Activated T-cell treated with anti-CD3 and anti-CD28 coated beads, Interleukin-2, amount 50 U/mL, for 4 hours (primary cell): ENCODE data around the gene RABEP2. TPM values are rescaled to one million over a fixed set of nuclear protein-coding genes. Genes with fewer than 3 reads are reported as not detected.
A peak's percentile ranks its signal among the peaks of the same experiment; 100 is the strongest.
"Not testable (repeated sequence)": the region's sequence is repeated elsewhere in the genome, so short reads cannot be mapped to it uniquely, and the experiment has no call there.

Experiments
- ATAC-seq, 2 donors: fragments of 200-7000 bp; cut with Tn5 transposase; one replicate each; pipeline ENCODE4 v1.10.0; 2021
- DNase-seq: peaks from one replicate; pipeline ENCODE4 v3.0.0-alpha.2; 2020
- H3K27me3 Mint-ChIP-seq: one replicate; pipeline ENCODE4 v1.8.0; 2021; ENCODE audit warnings: low read depth, mixed read lengths
- H3K36me3 Mint-ChIP-seq: one replicate; pipeline ENCODE4 v1.8.0; 2022; ENCODE audit warnings: mixed read lengths; ENCODE audit not compliant: insufficient read depth
- H3K4me1 Mint-ChIP-seq: one replicate; pipeline ENCODE4 v1.8.0; 2021; ENCODE audit warnings: low read depth, mixed read lengths
- H3K4me3 Mint-ChIP-seq: one replicate; pipeline ENCODE4 v1.8.0; 2021; ENCODE audit warnings: mild to moderate bottlenecking, moderate library complexity, mixed read lengths
- H3K9me3 Mint-ChIP-seq: one replicate; pipeline ENCODE4 v1.8.0; 2021; ENCODE audit warnings: mixed read lengths
- total RNA-seq, 3 donors: library from RNA; stranded (reverse); gene quantifications; one replicate each; pipeline ENCODE4 v1.2.1, GENCODE V29; 2021

The RABEP2 gene
- total RNA-seq, 3 donors from 2014 or later = 21.9 to 27.1 (median 24.2) TPM

DNA sequence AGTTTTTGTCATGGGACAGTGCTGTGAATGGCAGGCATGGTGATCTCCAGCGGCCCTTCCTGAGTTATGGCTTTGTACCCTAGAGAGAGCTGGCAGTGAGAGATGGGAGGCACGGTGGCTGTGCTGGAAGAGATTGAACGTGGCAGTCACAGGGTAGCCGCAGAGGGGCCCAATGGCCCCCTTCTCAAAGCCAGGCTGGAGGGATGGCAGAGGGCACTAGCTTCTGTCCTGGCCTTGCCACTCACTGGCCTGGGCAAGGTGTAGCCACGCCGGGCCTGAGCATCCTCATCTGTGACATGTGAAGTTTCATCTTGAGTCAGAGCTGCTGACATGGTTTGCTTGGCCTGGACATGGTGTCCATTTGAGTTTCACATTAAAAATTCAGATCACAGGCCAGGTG is 50.6 kb downstream of the RABEP2 start:
- Mint-ChIP-seq H3K36me3 (peaks cover 6% of the 10 kb centered on the region), H3K4me3 (no peak overlapping the region), H3K27me3 (no peaks in the 10 kb centered on the region), H3K4me1 (peaks cover 5% of the 10 kb centered on the region), H3K9me3 (no peaks in the 10 kb centered on the region)
- DNase-seq (no peak), ATAC-seq (no peak)

DNA sequence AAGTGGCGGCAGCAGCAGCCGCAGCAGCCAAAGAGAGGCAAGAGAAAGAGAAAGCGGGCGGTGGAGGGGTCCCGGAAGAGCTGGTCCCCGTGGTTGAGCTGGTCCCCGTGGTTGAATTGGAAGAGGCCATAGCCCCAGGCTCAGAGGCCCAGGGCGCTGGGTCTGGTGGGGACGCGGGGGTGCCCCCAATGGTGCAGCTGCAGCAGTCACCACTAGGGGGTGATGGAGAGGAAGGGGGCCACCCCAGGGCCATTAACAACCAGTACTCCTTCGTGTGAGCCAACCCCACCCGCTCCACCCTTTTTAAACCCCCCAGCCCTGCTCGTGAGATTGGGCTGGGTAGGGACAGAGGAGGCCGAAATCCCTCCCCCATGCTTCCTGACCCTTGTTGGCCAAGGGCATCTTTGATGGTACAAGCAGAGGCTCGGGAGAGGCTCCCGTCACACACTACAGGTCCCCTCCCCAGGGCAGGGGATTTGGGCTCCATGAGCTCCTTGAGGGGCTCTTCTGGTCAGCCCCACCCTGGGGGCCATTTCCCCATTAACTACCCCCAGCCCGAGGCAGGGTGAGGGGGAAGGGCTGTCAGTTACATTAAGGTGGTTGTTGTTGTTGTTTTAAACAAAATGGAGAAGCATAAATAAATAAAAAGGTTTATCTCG is 51.4 kb downstream of the RABEP2 start:
- Mint-ChIP-seq H3K9me3 (no peaks in the 10 kb centered on the region), H3K36me3 (peaks cover 9% of the 10 kb centered on the region), H3K27me3 (no peaks in the 10 kb centered on the region), H3K4me3 (no peak overlapping the region), H3K4me1 (peaks cover under 1% of the 10 kb centered on the region)
- DNase-seq (peak; percentile 57), ATAC-seq (peak; percentile 80 to 85)

DNA sequence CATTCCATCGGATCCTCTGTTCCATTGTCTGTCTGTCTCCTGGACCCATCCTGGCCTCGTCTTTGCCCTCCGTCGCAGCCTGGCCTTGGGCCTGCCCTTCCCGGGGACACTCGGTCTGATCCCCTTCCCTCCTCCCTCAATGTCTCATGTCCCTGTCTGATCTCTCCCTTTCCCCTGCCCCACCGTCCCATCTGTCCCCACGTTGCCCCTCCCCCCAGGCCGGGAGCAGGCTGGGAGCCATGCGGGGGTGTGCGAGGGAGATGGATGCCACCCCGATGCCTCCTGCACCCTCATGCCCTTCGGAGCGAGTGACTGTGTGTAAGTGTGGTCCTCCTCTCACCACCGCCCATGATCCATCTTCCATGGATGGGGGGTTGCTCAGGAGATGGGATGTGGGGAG is 52.1 kb downstream of the RABEP2 start:
- Mint-ChIP-seq H3K27me3 (no peaks in the 10 kb centered on the region), H3K9me3 (no peaks in the 10 kb centered on the region), H3K36me3 (peaks cover 10% of the 10 kb centered on the region), H3K4me3 (no peak overlapping the region), H3K4me1 (no peaks in the 10 kb centered on the region)
- DNase-seq (no peak), ATAC-seq (no peak)

DNA sequence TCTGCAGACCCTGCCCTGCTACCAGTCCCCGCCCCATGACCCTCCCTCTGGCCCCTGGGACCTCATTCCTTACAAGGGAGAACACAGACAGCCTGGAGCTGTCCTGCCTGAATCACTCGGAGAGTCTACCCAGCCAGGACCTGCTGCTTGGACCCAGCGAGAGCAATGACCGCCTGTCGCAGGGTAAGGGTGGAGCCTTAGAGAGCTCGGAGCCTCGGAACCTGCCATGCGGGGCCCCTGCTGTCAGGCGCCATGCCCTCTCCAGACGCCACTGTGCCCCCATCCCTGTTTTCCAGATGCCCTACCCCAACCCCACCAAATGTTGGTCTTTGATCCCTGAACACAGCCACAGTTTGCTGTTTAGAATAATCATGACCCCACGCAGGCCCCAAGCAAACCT is 55.8 kb downstream of the RABEP2 start:
- ATAC-seq = no peak
- Mint-ChIP-seq H3K9me3 (no peaks in the 10 kb centered on the region), H3K36me3 (peaks cover 10% of the 10 kb centered on the region), H3K4me3 (no peak overlapping the region), H3K27me3 (no peaks in the 10 kb centered on the region), H3K4me1 (peaks cover 12% of the 10 kb centered on the region)
- no peak for DNase-seq

DNA sequence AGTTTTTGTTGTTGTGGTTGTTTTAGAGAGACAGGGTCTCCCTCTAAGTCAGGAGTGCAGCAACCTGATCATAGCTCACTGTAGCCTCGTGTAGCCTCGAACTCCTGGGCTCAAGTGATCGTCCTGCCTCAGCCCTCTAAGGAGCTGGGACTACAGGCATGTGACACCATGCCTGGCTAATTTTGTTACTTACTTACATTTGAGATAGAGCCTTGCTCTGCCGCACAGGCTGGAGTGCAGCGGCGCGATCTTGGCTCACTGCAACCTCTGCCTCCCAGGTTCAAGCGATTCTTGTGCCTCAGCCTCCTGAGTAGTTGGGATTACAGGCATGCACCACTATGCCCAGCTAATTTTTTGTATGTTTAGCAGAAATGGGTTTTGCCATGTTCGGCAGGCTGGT is 57.4 kb downstream of the RABEP2 start:
- not testable (repeated sequence) for H3K27me3 Mint-ChIP-seq, ATAC-seq, H3K9me3 Mint-ChIP-seq, DNase-seq, H3K4me3 Mint-ChIP-seq
- Mint-ChIP-seq H3K4me1 (peaks cover 15% of the 10 kb centered on the region), H3K36me3 (peaks cover 10% of the 10 kb centered on the region)

DNA sequence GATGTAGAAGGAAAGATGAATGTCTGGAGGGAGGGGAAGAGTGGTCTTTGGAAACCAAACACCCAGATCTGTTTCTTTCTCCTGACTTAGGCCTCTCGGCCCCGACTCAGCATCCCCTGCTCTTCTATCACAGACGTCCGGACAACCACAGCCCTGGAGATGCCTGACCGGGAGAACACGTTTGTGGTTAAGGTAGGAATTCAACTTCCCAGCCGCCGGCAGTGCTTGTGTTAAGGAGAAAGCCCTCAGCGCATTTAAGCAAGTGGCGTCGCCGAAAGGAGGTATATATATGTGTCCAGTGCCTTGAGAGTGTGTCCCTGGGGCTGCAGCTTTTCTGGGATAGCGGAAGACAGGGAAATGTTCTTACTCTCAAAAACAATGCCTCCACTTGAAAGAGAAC is 57.8 kb downstream of the RABEP2 start:
- Mint-ChIP-seq H3K36me3 (peaks cover 10% of the 10 kb centered on the region), H3K4me1 (peaks cover 15% of the 10 kb centered on the region), H3K4me3 (no peak overlapping the region), H3K27me3 (no peaks in the 10 kb centered on the region), H3K9me3 (no peaks in the 10 kb centered on the region)
- ATAC-seq = no peak
- DNase-seq = no peak

DNA sequence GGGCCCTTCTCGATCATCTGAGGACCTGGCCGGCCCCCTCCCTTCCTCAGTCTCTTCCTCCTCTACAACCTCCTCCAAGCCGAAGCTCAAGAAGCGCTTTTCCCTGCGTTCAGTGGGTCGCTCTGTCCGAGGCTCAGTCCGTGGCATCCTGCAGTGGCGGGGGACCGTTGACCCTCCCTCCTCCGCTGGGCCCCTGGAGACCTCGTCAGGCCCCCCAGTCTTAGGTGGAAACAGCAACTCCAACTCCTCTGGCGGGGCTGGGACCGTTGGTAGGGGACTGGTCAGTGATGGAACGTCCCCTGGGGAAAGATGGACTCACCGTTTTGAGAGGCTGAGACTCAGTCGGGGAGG is 58.6 kb downstream of the RABEP2 start:
- ATAC-seq = no peak
- no peaks in the 10 kb centered on the region for H3K9me3 Mint-ChIP-seq
- no peak for DNase-seq
- H3K27me3 Mint-ChIP-seq = no peaks in the 10 kb centered on the region
- H3K4me1 Mint-ChIP-seq = peaks cover 18% of the 10 kb centered on the region
- peak overlapping the region; percentile 7 for H3K4me3 Mint-ChIP-seq
- peaks cover 10% of the 10 kb centered on the region for H3K36me3 Mint-ChIP-seq

DNA sequence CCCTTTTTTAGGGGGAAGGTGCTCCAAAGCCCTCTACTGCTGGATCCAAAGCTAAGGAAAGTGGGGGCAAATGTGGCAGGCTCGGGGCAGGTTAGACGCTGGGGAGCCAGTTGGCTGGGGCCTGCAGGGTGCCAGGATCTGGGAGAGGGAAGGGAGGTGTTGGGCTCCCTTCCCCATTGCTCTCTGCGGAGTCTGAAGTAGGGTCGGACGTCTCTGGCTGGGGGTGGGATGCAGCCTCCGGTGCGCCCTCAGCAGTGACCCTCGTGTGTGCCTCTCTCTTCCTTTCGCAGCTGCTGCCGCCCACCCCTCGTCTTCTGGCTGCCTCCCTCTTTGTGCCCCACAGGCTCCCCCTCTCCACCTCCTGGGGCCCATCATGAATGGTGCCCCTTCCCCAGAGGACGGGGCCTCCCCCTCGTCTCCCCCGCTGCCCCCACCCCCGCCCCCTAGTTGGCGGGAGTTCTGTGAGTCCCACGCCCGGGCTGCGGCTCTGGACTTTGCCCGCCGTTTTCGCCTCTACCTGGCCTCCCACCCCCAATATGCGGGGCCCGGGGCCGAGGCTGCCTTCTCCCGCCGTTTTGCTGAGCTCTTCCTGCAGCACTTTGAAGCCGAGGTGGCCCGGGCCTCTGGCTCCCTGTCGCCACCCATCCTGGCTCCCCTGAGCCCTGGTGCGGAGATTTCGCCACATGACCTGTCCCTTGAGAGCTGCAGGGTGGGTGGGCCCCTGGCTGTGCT is 59.1 kb downstream of the RABEP2 start:
- ATAC-seq = no peak
- Mint-ChIP-seq H3K27me3 (no peaks in the 10 kb centered on the region), H3K4me1 (peaks cover 18% of the 10 kb centered on the region), H3K36me3 (peaks cover 10% of the 10 kb centered on the region), H3K9me3 (no peaks in the 10 kb centered on the region), H3K4me3 (no peak overlapping the region)
- DNase-seq = no peak

DNA sequence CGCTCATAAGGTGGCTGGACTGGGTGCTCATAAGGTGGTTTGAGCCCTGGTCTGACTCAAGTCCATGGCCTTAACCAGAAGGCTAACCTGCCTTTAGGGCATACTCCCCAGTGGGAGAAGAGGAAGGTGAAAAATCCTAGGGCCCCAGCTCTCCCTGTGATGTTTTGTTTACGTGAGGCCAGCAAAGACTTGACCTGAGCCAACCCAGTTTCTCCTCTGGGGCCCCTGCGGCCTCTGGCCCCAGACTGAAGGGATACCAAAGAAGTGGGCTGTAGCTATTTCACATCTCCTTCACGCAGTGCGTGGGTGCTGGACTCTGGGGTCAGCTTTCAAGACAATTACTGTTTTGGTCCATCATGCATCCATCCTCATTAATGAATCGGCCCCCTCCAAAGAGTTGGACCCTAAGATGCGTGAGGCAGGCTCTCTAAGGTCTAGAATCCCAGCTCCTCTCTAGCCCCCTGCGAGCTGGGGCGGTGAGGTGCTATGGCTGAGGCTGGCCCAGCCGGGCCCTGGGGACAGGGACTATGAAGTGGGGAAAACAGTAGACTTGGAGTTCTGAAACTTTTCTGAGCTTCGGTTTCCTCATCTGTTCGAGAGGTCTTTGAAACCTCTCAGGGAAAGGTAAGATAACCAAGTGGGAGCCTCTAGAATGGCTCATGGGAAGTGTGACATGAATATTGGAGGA is 59.9 kb downstream of the RABEP2 start:
- Mint-ChIP-seq H3K4me1 (peaks cover 18% of the 10 kb centered on the region), H3K27me3 (no peaks in the 10 kb centered on the region), H3K4me3 (peak overlapping the region; percentile 93), H3K36me3 (peaks cover 9% of the 10 kb centered on the region), H3K9me3 (no peaks in the 10 kb centered on the region)
- DNase-seq (no peak), ATAC-seq (no peak)

DNA sequence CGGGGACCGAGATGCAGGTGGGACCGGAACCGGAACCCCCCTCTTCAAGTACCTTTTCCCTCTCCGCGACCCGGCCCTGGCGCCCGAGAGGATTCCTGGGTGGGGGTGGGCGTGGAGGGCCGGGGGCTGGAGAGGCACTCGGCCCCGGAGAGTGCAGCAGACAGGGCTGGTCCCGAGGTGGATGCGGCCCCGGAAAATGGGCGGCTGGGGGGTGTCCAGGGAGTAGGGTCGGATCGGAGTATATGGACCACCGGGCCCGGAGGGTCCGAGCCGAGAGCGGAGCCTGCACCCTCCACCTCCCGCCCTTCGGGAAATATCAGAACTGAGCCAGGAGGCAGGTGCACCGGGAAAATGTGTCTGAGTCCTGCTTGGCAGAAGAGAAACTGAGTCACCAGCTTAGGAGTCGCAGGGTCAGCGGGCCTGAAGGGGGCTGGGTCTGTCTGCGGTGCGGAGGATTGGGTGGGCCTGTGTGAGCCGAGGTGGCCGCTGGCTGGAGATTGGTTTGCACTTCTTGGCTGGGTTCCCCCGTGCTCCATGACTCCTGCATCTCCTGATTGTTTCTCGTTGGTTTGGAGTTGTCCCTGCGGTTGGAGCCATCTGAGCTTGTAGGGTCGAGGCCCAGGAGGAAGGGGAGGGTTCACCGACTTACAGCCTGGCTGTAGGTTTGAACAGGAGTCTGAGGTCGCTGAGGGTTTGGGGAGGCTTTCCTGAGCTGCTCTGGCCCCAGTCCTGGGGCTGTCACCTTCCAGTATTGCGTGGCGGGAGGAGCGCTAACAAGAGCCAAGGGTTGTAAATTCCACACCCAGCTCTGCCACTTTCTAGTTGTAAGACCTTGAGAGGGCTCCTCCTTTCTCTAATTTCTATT is 60.9 kb downstream of the RABEP2 start:
- no peak for ATAC-seq
- Mint-ChIP-seq H3K36me3 (peaks cover 4% of the 10 kb centered on the region), H3K9me3 (no peaks in the 10 kb centered on the region), H3K4me1 (peaks cover 18% of the 10 kb centered on the region), H3K27me3 (no peaks in the 10 kb centered on the region), H3K4me3 (peak overlapping the region; percentile 93)
- no peak for DNase-seq

DNA sequence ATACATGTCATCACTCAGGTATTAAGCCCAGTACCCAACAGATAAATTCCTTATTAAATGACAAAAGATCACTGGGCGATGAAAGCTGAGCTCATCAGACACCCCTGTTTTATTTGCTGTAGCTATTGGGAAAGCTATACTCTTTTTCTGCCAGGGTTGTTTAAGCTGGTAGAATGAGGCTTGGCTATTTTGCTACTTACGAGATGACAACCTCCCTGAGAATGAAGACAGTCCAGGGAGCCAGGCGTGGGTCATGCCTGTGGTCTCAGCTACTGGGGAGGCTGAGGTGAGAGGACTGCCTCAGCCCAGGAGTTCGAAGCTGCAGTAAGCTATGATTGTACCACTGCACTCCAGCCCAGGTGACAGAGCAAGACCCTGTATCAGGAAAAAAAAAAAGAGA is 65.7 kb downstream of the RABEP2 start:
- no peaks in the 10 kb centered on the region for H3K9me3 Mint-ChIP-seq
- DNase-seq (no peak), ATAC-seq (no peak)
- peaks cover 6% of the 10 kb centered on the region for H3K4me1 Mint-ChIP-seq
- H3K27me3 Mint-ChIP-seq = no peaks in the 10 kb centered on the region
- no peak overlapping the region for H3K4me3 Mint-ChIP-seq
- no peaks in the 10 kb centered on the region for H3K36me3 Mint-ChIP-seq

DNA sequence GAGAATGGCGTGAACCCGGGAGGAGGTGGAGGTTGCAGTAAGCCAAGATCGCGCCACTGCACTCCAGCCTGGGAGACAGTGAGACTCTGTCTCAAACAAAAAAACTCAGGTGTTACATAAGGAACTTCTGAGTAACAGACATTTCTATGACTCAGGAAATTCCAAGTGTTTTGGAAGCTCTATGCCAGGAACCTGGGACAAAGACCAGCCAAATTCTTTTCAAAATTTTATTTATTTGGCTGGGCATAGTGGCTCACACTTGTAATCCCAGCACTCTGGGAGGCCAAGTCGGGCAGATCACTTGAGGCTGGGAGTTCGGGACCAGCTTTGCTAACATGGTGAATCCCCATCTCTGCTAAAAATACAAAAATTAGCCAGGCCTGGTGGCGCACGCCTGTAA is 66.6 kb downstream of the RABEP2 start:
- Mint-ChIP-seq H3K9me3 (no peaks in the 10 kb centered on the region), H3K27me3 (no peaks in the 10 kb centered on the region), H3K36me3 (peaks cover under 1% of the 10 kb centered on the region), H3K4me1 (peaks cover 6% of the 10 kb centered on the region), H3K4me3 (no peak overlapping the region)
- DNase-seq (no peak), ATAC-seq (no peak)
